ENCODE results near the gene EXOC6. TPM values are rescaled to one million over a fixed set of nuclear protein-coding genes. Genes with fewer than 3 reads are reported as not detected.

EXOC6 gene
- total and polyA plus RNA-seq, 2 of the 13 experiments (the other 11 are each of a cell fraction or from before 2014, with no cell fraction given): 22.2 to 29.2 TPM

GRCh38 chr10:92890471-92890870 lies 42.2 kb downstream of the EXOC6 start:
- H2AFZ ChIP-seq (ENCODE audit: low read length): no peak overlapping the region
- H3K27me3 ChIP-seq (ENCODE audit: control insufficient read depth in 1 of 2, insufficient read depth in 2 of 2, low read length in 2 of 2): no peaks in the 10 kb centered on the region
- H3K36me3 ChIP-seq (replicated peaks in 1 of 2; ENCODE audit: control insufficient read depth in 1 of 2, insufficient read depth in 2 of 2, low read length in 2 of 2): no peaks in the 10 kb centered on the region
- CTCF ChIA-PET (ENCODE audit: low intra/inter-chr PET ratio, low total read pairs): no interaction called here
- DNase-seq (ENCODE audit: low spot score) (no peak), ATAC-seq (no peak), FAIRE-seq (no peak)
- H3K4me3 ChIP-seq (replicated peaks in 1 of 3; ENCODE audit: insufficient read depth in 1 of 3, low read depth in 2 of 3, low read length in 3 of 3): no peak overlapping the region
- H4K20me1 ChIP-seq (ENCODE audit: insufficient read depth, low read length): peaks cover 13% of the 10 kb centered on the region; the same call in 1 of the 2 replicates
- intact Hi-C loops (cut with micrococcal nuclease; ENCODE audit: unreplicated experiment): loop anchor here (10.0 kb wide), 1 partner anchor 144 kb away; no protein-coding TSS in a partner anchor
- in situ Hi-C loops (cut with HindIII; ENCODE audit: extremely low pct_ligation_motif_present, low pct_unique_long_range_greater_than_20kb): no loop called here
- no peak overlapping the region for H3K27ac ChIP-seq (ENCODE audit: extremely low read length, insufficient read depth, low read length)
- peaks cover 36% of the 10 kb centered on the region for H3K79me2 ChIP-seq (ENCODE audit: insufficient read depth, low read length)
- peaks cover 43% of the 10 kb centered on the region for H3K4me1 ChIP-seq (ENCODE audit: insufficient read depth, low read length)
- POLR2A ChIA-PET: no interaction called here
- BruUV-seq (replicated peaks): no TSS peak
- TF ChIP-seq ZNF674 (CRISPR knock-in tag; IDR thresholded peaks at IDR 0.05; ENCODE audit: low read depth) (no peak), ZNF678 (CRISPR knock-in tag; IDR thresholded peaks at IDR 0.05) (no peak), PAX8 (CRISPR knock-in tag; IDR thresholded peaks at IDR 0.05; ENCODE audit: borderline replicate concordance) (no peak)
- H3K4me2 ChIP-seq (ENCODE audit: low read depth, low read length): no peak overlapping the region
- H3K9ac ChIP-seq (ENCODE audit: insufficient read depth, low read depth, low read length): no peak overlapping the region
- no peaks in the 10 kb centered on the region for H3K9me3 ChIP-seq (ENCODE audit: low read length)

DNA sequence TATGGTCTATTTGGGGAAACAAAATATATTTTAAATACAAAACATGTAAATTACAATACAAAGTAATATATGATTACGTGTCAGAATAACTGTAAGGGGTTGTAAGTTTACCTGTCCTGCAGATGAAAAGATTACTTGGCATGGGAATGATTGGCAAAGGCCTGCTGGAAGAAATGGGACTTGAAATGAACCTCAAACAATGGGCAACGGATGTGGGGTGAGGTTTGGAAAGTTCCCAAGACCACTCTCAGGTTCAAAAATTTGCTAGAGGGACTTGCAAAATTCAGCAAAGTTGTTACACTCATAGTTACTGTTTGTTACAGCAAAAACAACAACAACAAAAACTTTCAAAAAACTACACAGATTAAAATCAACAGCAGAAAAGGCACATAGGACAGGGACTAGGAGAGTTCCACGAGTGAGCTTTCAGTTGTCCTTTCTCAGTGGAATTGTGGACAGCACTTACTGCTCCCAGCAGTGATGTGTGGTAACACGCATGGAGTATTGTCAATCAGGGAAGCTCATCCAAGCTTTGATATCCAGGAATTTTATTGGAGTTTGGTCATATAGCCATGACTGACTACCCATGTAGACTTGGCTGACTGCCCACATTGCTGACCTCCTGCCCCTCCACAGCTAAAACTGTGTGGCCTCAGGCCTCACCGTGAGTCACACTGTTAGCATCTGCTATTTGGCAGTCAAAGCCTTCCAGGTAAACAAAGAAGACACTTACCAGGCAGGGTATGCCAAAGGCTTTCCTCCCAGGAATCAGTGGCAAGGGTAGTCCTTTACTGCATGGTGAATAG lies 43.8 kb downstream of the EXOC6 start:
- WGBS (ENCODE audit: low lambda C conversion rate): 48% methylated on average over 5 of the region's 5 CpGs
- H3K4me2 ChIP-seq (ENCODE audit: low read depth, low read length): peak overlapping the region; percentile 73
- POLR2A ChIA-PET: interaction anchor here (1.1 to 1.5 kb wide), 2 partner anchors 9 to 44 kb away, joined by 3 to 4 read pairs; partner anchors contain the start of gene EXOC6
- peaks cover 32% of the 10 kb centered on the region for H3K4me1 ChIP-seq (ENCODE audit: insufficient read depth, low read length)
- H4K20me1 ChIP-seq (ENCODE audit: insufficient read depth, low read length): peaks cover 13% of the 10 kb centered on the region; the same call in 1 of the 2 replicates
- BruUV-seq (replicated peaks): no TSS peak
- ATAC-seq (peak; percentile 98), FAIRE-seq (peak; percentile 97), DNase-seq (ENCODE audit: low spot score) (peak; percentile 96)
- CTCF ChIA-PET (ENCODE audit: low intra/inter-chr PET ratio, low total read pairs): no interaction called here
- in situ Hi-C loops (cut with HindIII; ENCODE audit: extremely low pct_ligation_motif_present, low pct_unique_long_range_greater_than_20kb) (no loop called here), intact Hi-C loops (cut with micrococcal nuclease; ENCODE audit: unreplicated experiment) (loop anchor here (1.0 to 10.0 kb wide), 2 partner anchors 45 to 143 kb away; no protein-coding TSS in a partner anchor)
- H3K9me3 ChIP-seq (ENCODE audit: low read length): no peaks in the 10 kb centered on the region
- peak overlapping the region; percentile 68 for H3K27ac ChIP-seq (ENCODE audit: extremely low read length, insufficient read depth, low read length)
- H3K4me3 ChIP-seq (replicated peaks in 1 of 3; ENCODE audit: insufficient read depth in 1 of 3, low read depth in 2 of 3, low read length in 3 of 3): peak overlapping the region in 1 of 3 experiments; percentile 28; a peak in 1 of 6 replicates
- peak overlapping the region; percentile 37; the same call in 1 of the 2 replicates for H3K9ac ChIP-seq (ENCODE audit: insufficient read depth, low read depth, low read length)
- H3K79me2 ChIP-seq (ENCODE audit: insufficient read depth, low read length): peaks cover 28% of the 10 kb centered on the region
- H3K27me3 ChIP-seq (ENCODE audit: control insufficient read depth in 1 of 2, insufficient read depth in 2 of 2, low read length in 2 of 2): no peaks in the 10 kb centered on the region
- H2AFZ ChIP-seq (ENCODE audit: low read length): no peak overlapping the region
- peaks cover 0 to 1% of the 10 kb centered on the region in 2 experiments; a peak in 1 of 5 replicates for H3K36me3 ChIP-seq (replicated peaks in 1 of 2; ENCODE audit: control insufficient read depth in 1 of 2, insufficient read depth in 2 of 2, low read length in 2 of 2)
- TF ChIP-seq, protein P1, sequence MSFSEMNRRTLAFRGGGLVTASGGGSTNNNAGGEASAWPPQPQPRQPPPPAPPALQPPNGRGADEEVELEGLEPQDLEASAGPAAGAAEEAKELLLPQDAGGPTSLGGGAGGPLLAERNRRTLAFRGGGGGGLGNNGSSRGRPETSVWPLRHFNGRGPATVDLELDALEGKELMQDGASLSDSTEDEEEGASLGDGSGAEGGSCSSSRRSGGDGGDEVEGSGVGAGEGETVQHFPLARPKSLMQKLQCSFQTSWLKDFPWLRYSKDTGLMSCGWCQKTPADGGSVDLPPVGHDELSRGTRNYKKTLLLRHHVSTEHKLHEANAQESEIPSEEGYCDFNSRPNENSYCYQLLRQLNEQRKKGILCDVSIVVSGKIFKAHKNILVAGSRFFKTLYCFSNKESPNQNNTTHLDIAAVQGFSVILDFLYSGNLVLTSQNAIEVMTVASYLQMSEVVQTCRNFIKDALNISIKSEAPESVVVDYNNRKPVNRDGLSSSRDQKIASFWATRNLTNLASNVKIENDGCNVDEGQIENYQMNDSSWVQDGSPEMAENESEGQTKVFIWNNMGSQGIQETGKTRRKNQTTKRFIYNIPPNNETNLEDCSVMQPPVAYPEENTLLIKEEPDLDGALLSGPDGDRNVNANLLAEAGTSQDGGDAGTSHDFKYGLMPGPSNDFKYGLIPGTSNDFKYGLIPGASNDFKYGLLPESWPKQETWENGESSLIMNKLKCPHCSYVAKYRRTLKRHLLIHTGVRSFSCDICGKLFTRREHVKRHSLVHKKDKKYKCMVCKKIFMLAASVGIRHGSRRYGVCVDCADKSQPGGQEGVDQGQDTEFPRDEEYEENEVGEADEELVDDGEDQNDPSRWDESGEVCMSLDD (CRISPR knock-in tag; IDR thresholded peaks at IDR 0.05; ENCODE audit: borderline replicate concordance): no peak
- no peak for TF ChIP-seq SOX13 (IDR thresholded peaks at IDR 0.05)
- peak in 1 of 2 experiments; percentile 73; a peak in 2 of 4 replicates for TF ChIP-seq SOX13 (CRISPR knock-in tag; conservative IDR thresholded peaks at IDR 0.05 in 1 of 2, IDR thresholded peaks at IDR 0.05 in 1 of 2)
- TF ChIP-seq, protein P2, sequence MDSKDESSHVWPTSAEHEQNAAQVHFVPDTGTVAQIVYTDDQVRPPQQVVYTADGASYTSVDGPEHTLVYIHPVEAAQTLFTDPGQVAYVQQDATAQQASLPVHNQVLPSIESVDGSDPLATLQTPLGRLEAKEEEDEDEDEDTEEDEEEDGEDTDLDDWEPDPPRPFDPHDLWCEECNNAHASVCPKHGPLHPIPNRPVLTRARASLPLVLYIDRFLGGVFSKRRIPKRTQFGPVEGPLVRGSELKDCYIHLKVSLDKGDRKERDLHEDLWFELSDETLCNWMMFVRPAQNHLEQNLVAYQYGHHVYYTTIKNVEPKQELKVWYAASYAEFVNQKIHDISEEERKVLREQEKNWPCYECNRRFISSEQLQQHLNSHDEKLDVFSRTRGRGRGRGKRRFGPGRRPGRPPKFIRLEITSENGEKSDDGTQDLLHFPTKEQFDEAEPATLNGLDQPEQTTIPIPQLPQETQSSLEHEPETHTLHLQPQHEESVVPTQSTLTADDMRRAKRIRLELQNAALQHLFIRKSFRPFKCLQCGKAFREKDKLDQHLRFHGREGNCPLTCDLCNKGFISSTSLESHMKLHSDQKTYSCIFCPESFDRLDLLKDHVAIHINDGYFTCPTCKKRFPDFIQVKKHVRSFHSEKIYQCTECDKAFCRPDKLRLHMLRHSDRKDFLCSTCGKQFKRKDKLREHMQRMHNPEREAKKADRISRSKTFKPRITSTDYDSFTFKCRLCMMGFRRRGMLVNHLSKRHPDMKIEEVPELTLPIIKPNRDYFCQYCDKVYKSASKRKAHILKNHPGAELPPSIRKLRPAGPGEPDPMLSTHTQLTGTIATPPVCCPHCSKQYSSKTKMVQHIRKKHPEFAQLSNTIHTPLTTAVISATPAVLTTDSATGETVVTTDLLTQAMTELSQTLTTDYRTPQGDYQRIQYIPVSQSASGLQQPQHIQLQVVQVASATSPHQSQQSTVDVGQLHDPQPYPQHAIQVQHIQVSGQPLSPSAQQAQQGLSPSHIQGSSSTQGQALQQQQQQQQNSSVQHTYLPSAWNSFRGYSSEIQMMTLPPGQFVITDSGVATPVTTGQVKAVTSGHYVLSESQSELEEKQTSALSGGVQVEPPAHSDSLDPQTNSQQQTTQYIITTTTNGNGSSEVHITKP (CRISPR knock-in tag; IDR thresholded peaks at IDR 0.05; ENCODE audit: low read depth): no peak
- TF ChIP-seq ZNF343 (CRISPR knock-in tag; IDR thresholded peaks at IDR 0.05): no peak
- no peak for TF ChIP-seq ZNF883 (CRISPR knock-in tag; IDR thresholded peaks at IDR 0.05; ENCODE audit: not compliant biosample characterization)
